AG04450 (cell line): ENCODE measurements around the gene ITGA11. TPM values are rescaled to one million over a fixed set of nuclear protein-coding genes. Genes with fewer than 3 reads are reported as not detected.

ENCODE experiments used
- CTCF ChIA-PET: fragments of 300-600, 350-600 bp; formaldehyde crosslinking; extraction: SDS; loops from one replicate; lab custom pipeline; 2022; ENCODE audit warnings: antibody characterized with exemption, inconsistent platforms; lab: Charles Lee
- POLR2A ChIA-PET: fragments of 350-600 bp; formaldehyde crosslinking; extraction: SDS; loops from one replicate; lab custom pipeline; 2021; ENCODE audit warnings: antibody characterized with exemption, inconsistent platforms; lab: Yijun Ruan, JAX
- DNase-seq: peaks from one replicate; pipeline ENCODE4 v3.0.0-alpha.2; 2011; ENCODE audit warnings: low read depth, low spot score
- H3K27ac ChIP-seq: one replicate; pipeline ENCODE4 v1.5.1; 2012; ENCODE audit warnings: low read depth, low read length, control low read depth
- H3K27me3 ChIP-seq: one replicate; pipeline ENCODE4 v1.6.0; 2012; ENCODE audit warnings: low read length; ENCODE audit not compliant: control insufficient read depth, insufficient read depth
- H3K4me3 ChIP-seq: 2 replicates; pipeline ENCODE4 v1.5.1; 2011; ENCODE audit warnings: mild to moderate bottlenecking, low read depth, low read length, control low read depth
- H3K9me3 ChIP-seq: 2 replicates; pipeline ENCODE4 v1.5.1; 2012; ENCODE audit warnings: low read length; ENCODE audit not compliant: control insufficient read depth, insufficient read depth
- CTCF ChIP-seq: IDR thresholded peaks from 2 replicates; pipeline ENCODE4 v1.5.1; 2011; ENCODE audit warnings: low read depth, low read length, control low read depth, inconsistent platforms
- polyA plus RNA-seq: library from polyadenylated mRNA; depleted of rRNA; stranded (reverse); fragments of >200 nt; gene quantifications from 2 replicates; pipeline ENCODE4 v1.2.3, GENCODE V29; 2011

ITGA11 gene
- polyA plus RNA-seq, 1 experiment = 24.0 TPM

- TF ChIP-seq CTCF = no peak
- DNase-seq = no peak
- ChIA-PET POLR2A (interaction anchor here (0.6 to 2.1 kb wide), 10 partner anchors 12 to 222 kb away, joined by 3 to 13 read pairs (median 3); no protein-coding TSS in a partner anchor), CTCF (interaction anchor here (1.1 to 2.5 kb wide), 3 partner anchors 24 to 29 kb away, joined by 3 to 14 read pairs (median 3); no protein-coding TSS in a partner anchor)
- no peaks in the 10 kb centered on the region for H3K27me3 ChIP-seq
- H3K27ac ChIP-seq = peak overlapping the region; percentile 94
- no peaks in the 10 kb centered on the region for H3K9me3 ChIP-seq
- peak overlapping the region; percentile 96 for H3K4me3 ChIP-seq
Observed at GRCh38 chr15:68277131-68277602, 154.8 kb downstream of the ITGA11 start.

- ChIA-PET POLR2A (interaction anchor here (0.8 to 2.1 kb wide), 6 partner anchors 12 to 57 kb away, joined by 3 to 13 read pairs (median 4); no protein-coding TSS in a partner anchor), CTCF (interaction anchor here (2.3 to 2.5 kb wide), 2 partner anchors 24 to 29 kb away, joined by 12 to 14 read pairs; no protein-coding TSS in a partner anchor)
- H3K27me3 ChIP-seq = no peaks in the 10 kb centered on the region
- TF ChIP-seq CTCF = no peak
- H3K9me3 ChIP-seq = no peaks in the 10 kb centered on the region
- DNase-seq = no peak
- H3K27ac ChIP-seq = peak overlapping the region; percentile 94
- peak overlapping the region; percentile 96 for H3K4me3 ChIP-seq
Observed at GRCh38 chr15:68276668-68277067, 155.3 kb downstream of the ITGA11 start.

GRCh38 chr15:68275165-68275746, 156.7 kb downstream of the ITGA11 start:
- peak overlapping the region; percentile 73 for H3K27ac ChIP-seq
- no peak overlapping the region for H3K4me3 ChIP-seq
- no peak for TF ChIP-seq CTCF
- peak; percentile 68 for DNase-seq
- no peaks in the 10 kb centered on the region for H3K9me3 ChIP-seq
- H3K27me3 ChIP-seq = no peaks in the 10 kb centered on the region
- POLR2A ChIA-PET = interaction anchor here (0.6 kb wide), 1 partner anchor 650 kb away, joined by 3 read pairs; no protein-coding TSS in a partner anchor
- CTCF ChIA-PET = interaction anchor here (1.0 to 2.3 kb wide), 2 partner anchors 11 to 22 kb away, joined by 3 to 12 read pairs; no protein-coding TSS in a partner anchor

- H3K4me3 ChIP-seq = no peak overlapping the region
- no peaks in the 10 kb centered on the region for H3K9me3 ChIP-seq
- no peak for DNase-seq
- no peak for TF ChIP-seq CTCF
- ChIA-PET POLR2A (interaction anchor here (0.6 kb wide), 1 partner anchor 651 kb away, joined by 3 read pairs; no protein-coding TSS in a partner anchor), CTCF (interaction anchor here (1.4 to 2.3 kb wide), 2 partner anchors 21 to 32 kb away, joined by 3 to 12 read pairs; no protein-coding TSS in a partner anchor)
- H3K27ac ChIP-seq = no peak overlapping the region
- H3K27me3 ChIP-seq = no peaks in the 10 kb centered on the region
Observed at GRCh38 chr15:68274201-68274848, 157.6 kb downstream of the ITGA11 start.
